K562 (cell line): ENCODE data around the gene CRTC3. TPM values are rescaled to one million over a fixed set of nuclear protein-coding genes. Genes with fewer than 3 reads are reported as not detected.

Experiments used
- ATAC-seq: fragments of 200-7000 bp; cut with Tn5 transposase; 3 replicates; pipeline ENCODE4 v1.9.1; 2020; ENCODE audit warnings: moderate library complexity
- BruUV-seq: library from RNA; stranded (reverse); fragments of 400-500 nt; replicated peaks from 2 replicates; lab custom pipeline; 2021; lab: Mats Ljungman, UMichigan
- CTCF ChIA-PET: fragments of 300-600 bp; formaldehyde crosslinking; extraction: SDS; loops from one replicate; lab custom pipeline; 2021; ENCODE audit warnings: low intra/inter-chr PET ratio; lab: Yijun Ruan, JAX
- POLR2A ChIA-PET: fragments of 300-600, 350-650 bp; sonication (Branson Sonifier 250); formaldehyde crosslinking; extraction: SDS; loops from one replicate; lab custom pipeline; 2021; ENCODE audit warnings: antibody characterized with exemption, inconsistent platforms; lab: Yijun Ruan, JAX
- DNase-seq, 4 experiments: peaks; one replicate each; pipeline versions ENCODE4 v3.0.0 to v3.0.0-alpha.2; 2011 to 2018; ENCODE audit warnings: low spot score in 3 of 4, mixed read lengths in 3 of 4; ENCODE audit errors: extremely low read depth in 1 of 4
- FAIRE-seq: peaks from 2 replicates; lab custom pipeline; 2011; peaks lifted over from hg19 to GRCh38; lab: Jason Lieb, UNC
- H2AFZ ChIP-seq: 2 replicates; pipeline ENCODE4 v1.6.0; 2011; ENCODE audit warnings: low read depth, low read length, control low read depth, inconsistent platforms
- H3K27ac ChIP-seq: fragments of 200-600 bp; 3 replicates; pipeline ENCODE4 v1.8.0; 2011; ENCODE audit warnings: low read depth, mild to moderate bottlenecking, control low read depth, inconsistent platforms, low read length, moderate library complexity, mixed read lengths; ENCODE audit errors: extremely low read depth
- H3K27me3 ChIP-seq, 2 experiments: fragments of 300-600 bp in 1 of 2; 2 replicates in 1 of 2; 3 replicates in 1 of 2; pipeline versions ENCODE4 v1.6.0 to v1.8.0; 2011; ENCODE audit warnings: inconsistent platforms in 2 of 2, low read length in 2 of 2, mild to moderate bottlenecking in 1 of 2, mixed read lengths in 1 of 2, moderate library complexity in 1 of 2; ENCODE audit not compliant: control insufficient read depth in 2 of 2, insufficient read depth in 2 of 2
- H3K36me3 ChIP-seq: fragments of 300-600 bp; 3 replicates; pipeline ENCODE4 v1.8.0; 2011; ENCODE audit warnings: mild to moderate bottlenecking, low read length, inconsistent platforms; ENCODE audit not compliant: control insufficient read depth, insufficient read depth
- H3K4me1 ChIP-seq, 2 experiments: fragments of 200-600 bp in 1 of 2; replicated peaks in 1 of 2; 2 replicates in 1 of 2; 3 replicates in 1 of 2; pipeline versions ENCODE4 v1.5.1 to v1.8.0; 2011; ENCODE audit warnings: inconsistent platforms in 2 of 2, low read length in 2 of 2, mild to moderate bottlenecking in 1 of 2, mixed read lengths in 1 of 2, moderate library complexity in 1 of 2; ENCODE audit not compliant: control insufficient read depth in 2 of 2, insufficient read depth in 2 of 2
- H3K4me2 ChIP-seq: 2 replicates; pipeline ENCODE4 v1.6.1; 2011; ENCODE audit warnings: low read length, control low read depth, inconsistent platforms, mixed read lengths; ENCODE audit not compliant: insufficient read depth
- H3K4me3 ChIP-seq: fragments of 200-600 bp; sonication (generic), shearing (Covaris generic); 2 replicates; pipeline ENCODE4 v1.5.1; 2016; ENCODE audit warnings: control low read depth, inconsistent platforms
- H3K79me2 ChIP-seq: fragments of 200-600 bp; 3 replicates; pipeline ENCODE4 v1.8.0; 2011; ENCODE audit warnings: low read length, inconsistent platforms; ENCODE audit not compliant: control insufficient read depth, insufficient read depth
- H3K9ac ChIP-seq, 2 experiments: 2 replicates each; pipeline versions ENCODE4 v1.6.0 to v1.6.1; 2011; ENCODE audit warnings: low read depth in 2 of 2, low read length in 2 of 2, control low read depth in 1 of 2, inconsistent platforms in 1 of 2, mild to moderate bottlenecking in 1 of 2, mixed read lengths in 1 of 2; ENCODE audit not compliant: insufficient read depth in 1 of 2
- H3K9me1 ChIP-seq: one replicate; pipeline ENCODE4 v1.6.0; 2011; ENCODE audit warnings: inconsistent platforms, mild to moderate bottlenecking, low read length, moderate library complexity; ENCODE audit not compliant: control insufficient read depth, insufficient read depth
- H3K9me3 ChIP-seq: replicated peaks from 2 replicates; pipeline ENCODE4 v1.5.1; 2011; ENCODE audit warnings: low read depth, low read length, inconsistent platforms; ENCODE audit not compliant: control insufficient read depth, insufficient read depth
- H4K20me1 ChIP-seq: replicated peaks from 2 replicates; pipeline ENCODE4 v1.6.1; 2011; ENCODE audit warnings: low read length, inconsistent platforms, mixed read lengths; ENCODE audit not compliant: control insufficient read depth, insufficient read depth
- E2F3 ChIP-seq: fragments of 250-450 bp; sonication (Bioruptor Pico); IDR thresholded peaks from 2 replicates; pipeline ENCODE4 v1.4.0; 2020; ENCODE audit warnings: mild to moderate bottlenecking
- FOSL1 ChIP-seq: fragments of 200-800 bp; sonication (Bioruptor generic); conservative IDR thresholded peaks from 2 replicates; pipeline ENCODE4 v1.6.1; 2016; ENCODE audit warnings: missing genetic modification characterization, missing compliant biosample characterization
- HNRNPL ChIP-seq: fragments of 200-400 bp; formaldehyde crosslinking; IDR thresholded peaks from 2 replicates; pipeline ENCODE4 v1.6.1; 2017; ENCODE audit warnings: low read depth, mild to moderate bottlenecking, low read length
- KLF13 ChIP-seq: fragments of 450-650 bp; IDR thresholded peaks from 2 replicates; pipeline ENCODE4 v1.6.1; 2016; ENCODE audit warnings: missing genetic modification characterization, low read depth, mild to moderate bottlenecking, missing compliant biosample characterization, moderate library complexity, borderline replicate concordance
- SIRT6 ChIP-seq: IDR thresholded peaks from one replicate; pipeline ENCODE4 v1.6.1; 2012; ENCODE audit warnings: low read depth, mild to moderate bottlenecking, control low read depth, inconsistent platforms, low read length, moderate library complexity
- ZBED1 ChIP-seq: IDR thresholded peaks from 2 replicates; pipeline ENCODE4 v1.6.1; 2014
- ZNF224 ChIP-seq: sonication (generic); formaldehyde crosslinking; IDR thresholded peaks from 2 replicates; pipeline ENCODE4 v1.8.0; 2022; ENCODE audit warnings: mild to moderate bottlenecking, missing genetic modification reagents
- ZNF324 ChIP-seq: fragments of 250-450 bp; sonication (Bioruptor Pico); IDR thresholded peaks from 2 replicates; pipeline ENCODE4 v1.4.0; 2020; ENCODE audit warnings: mild to moderate bottlenecking
- ZNF445 ChIP-seq: fragments of 250-450 bp; sonication (Bioruptor Pico); IDR thresholded peaks from 2 replicates; pipeline ENCODE4 v1.4.0; 2020; ENCODE audit warnings: low read depth, mild to moderate bottlenecking, moderate library complexity
- ZNF830 ChIP-seq: fragments of 250-450 bp; sonication (Bioruptor Pico); IDR thresholded peaks from 2 replicates; pipeline ENCODE4 v1.5.0; 2021; ENCODE audit warnings: mild to moderate bottlenecking
- WGBS: fragments of 100-300 bp; shearing (Covaris generic); methylation state at CpG from one replicate; pipeline ENCODE4 v1.1.6; 2016; ENCODE audit warnings: low coverage, mixed read lengths; ENCODE audit not compliant: insufficient coverage; ENCODE audit errors: missing lambda C conversion rate; 5-methylcytosine and 5-hydroxymethylcytosine counted together
- in situ Hi-C: fragments of 300-500 bp; cut with MboI; formaldehyde crosslinking; loops from 4 replicates; pipeline ENCODE4 v1.15.0; 2018; ENCODE audit warnings: inconsistent platforms, mixed read lengths
- intact Hi-C: fragments of 100-400 bp; cut with micrococcal nuclease; formaldehyde crosslinking; loops from 2 replicates; pipeline ENCODE4 v1.14.2; 2022
- polyA plus RNA-seq, 8 experiments: library from polyadenylated mRNA; depleted of rRNA in 4 of 8; stranded (reverse) in 5 of 8; unstranded in 3 of 8; fragments of >200 nt; fragmentation: Nextera tagmentation in 2 of 8; fragmentation: Illumina TruSeq in 1 of 8; extraction: Ambion mirVana in 2 of 8; extraction: Trizol in 1 of 8; gene quantifications; 2 replicates each; pipeline versions ENCODE4 v1.2.1 to v1.2.3, GENCODE V29; 2011 to 2014; ENCODE audit warnings: inconsistent platforms in 1 of 8, missing spikeins in 1 of 8
- total RNA-seq, 7 experiments: library from RNA; depleted of rRNA in 6 of 7; stranded (reverse); fragments of >200 nt in 6 of 7; fragmentation: Illumina TruSeq in 2 of 7; extraction: Trizol in 2 of 7; gene quantifications; 2 replicates each; pipeline versions ENCODE4 v1.2.1 to v1.2.3, GENCODE V29; 2011 to 2021; ENCODE audit warnings: low replicate concordance in 1 of 7
- TF ChIP-seq, protein P1 (sequence below): fragments of 450-650 bp; conservative IDR thresholded peaks from 2 replicates; pipeline ENCODE4 v1.6.1; 2016; ENCODE audit warnings: missing genetic modification characterization, low read depth, mild to moderate bottlenecking, missing compliant biosample characterization, moderate library complexity
- TF ChIP-seq, protein P2 (sequence below), 2 experiments: IDR thresholded peaks; 2 replicates each; pipeline ENCODE4 v1.6.1; 2011; ENCODE audit warnings: borderline replicate concordance in 1 of 2, control low read depth in 1 of 2, low read depth in 1 of 2, low read length in 1 of 2, mild to moderate bottlenecking in 1 of 2, mixed read lengths in 1 of 2, moderate library complexity in 1 of 2; ENCODE audit not compliant: insufficient read depth in 1 of 2, insufficient read length in 1 of 2, poor library complexity in 1 of 2, severe bottlenecking in 1 of 2; ENCODE audit errors: extremely low read depth in 1 of 2

The CRTC3 gene
- total and polyA plus RNA-seq, 9 of the 15 experiments (the other 6 are each of a cell fraction or from before 2014, with no cell fraction given) = 1.2 to 19.0 (median 11.6) TPM

DNA sequence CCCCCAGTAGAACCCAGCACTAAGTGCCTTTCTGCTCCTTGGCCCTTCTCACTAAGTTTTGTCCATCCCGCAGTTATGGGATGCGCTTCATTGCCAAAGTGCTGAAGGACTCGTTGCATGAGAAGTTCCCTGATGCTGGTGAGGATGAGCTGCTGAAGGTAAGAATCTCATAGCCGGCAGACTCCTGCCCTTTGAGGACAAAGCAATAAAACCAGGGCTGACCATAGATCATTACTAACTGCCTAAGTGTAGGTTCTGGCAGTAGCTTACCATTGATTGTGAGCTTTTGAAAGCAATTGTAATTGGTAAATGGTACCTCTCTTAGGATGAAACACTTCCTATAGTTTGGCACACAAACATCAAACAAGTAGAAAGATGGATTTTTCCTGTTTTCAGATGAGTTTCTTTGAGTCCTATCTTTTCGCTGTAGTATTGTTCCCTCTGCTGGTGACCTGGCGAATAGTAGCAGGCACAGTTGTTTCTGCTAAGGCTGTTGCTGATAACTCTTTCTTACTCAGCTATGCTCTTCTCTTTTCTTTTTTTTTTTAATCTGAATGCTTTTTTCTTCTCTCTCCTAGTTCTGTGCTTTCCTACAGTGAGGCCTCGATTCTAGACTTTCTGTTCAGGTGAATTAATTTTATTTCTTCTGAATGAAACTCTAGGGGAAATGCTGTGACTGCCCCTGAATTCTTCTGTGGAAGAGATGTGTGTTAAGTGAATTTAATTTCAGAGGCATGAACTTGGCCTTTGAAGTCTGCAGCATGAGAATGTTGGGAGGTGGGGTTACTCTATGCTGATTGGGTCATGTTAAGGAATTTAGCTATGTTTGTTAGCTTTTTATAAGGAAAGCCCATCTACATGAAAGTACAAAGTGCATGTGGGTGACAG, 47.4 kb upstream of the CRTC3 start (continued):
- no peak for TF ChIP-seq ZNF224 (CRISPR knock-in tag)

DNA sequence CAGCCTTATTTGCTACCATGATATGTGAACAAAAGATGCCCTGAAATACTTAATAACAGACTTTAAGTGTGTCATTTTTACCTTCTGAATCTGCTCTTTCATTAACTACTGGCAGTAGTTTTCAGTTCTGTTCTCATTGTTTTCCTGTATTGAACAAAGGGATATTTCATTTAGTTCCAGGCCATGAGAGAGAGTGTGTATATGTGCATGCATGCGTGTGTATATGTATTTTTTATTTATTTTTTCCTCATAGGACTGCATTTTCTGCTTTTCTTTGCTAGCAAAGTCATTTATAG, 46.8 kb upstream of the CRTC3 start:
- Histone ChIP-seq H4K20me1 (no peaks in the 10 kb centered on the region; the same call in 1 of the 2 replicates), H3K27ac (no peak overlapping the region), H3K4me1 (no peaks in the 10 kb centered on the region), H2AFZ (no peak overlapping the region), H3K4me2 (no peak overlapping the region), H3K9me3 (no peaks in the 10 kb centered on the region), H3K4me3 (no peak overlapping the region), H3K79me2 (no peaks in the 10 kb centered on the region), H3K27me3 (no peaks in the 10 kb centered on the region), H3K36me3 (peaks cover 59% of the 10 kb centered on the region), H3K9me1 (no peaks in the 10 kb centered on the region), H3K9ac (no peak overlapping the region)
- FAIRE-seq = no peak
- BruUV-seq = no TSS peak
- WGBS = 18% methylated on average over 1 of the region's 1 CpG
- DNase-seq = no peak
- in situ Hi-C loops = no loop called here
- intact Hi-C loops = loop anchor here (5.0 to 10.0 kb wide), 2 partner anchors 212 to 404 kb away; no protein-coding TSS in a partner anchor
- ChIA-PET POLR2A (interaction anchor here (0.7 kb wide), 1 partner anchor 154 kb away, joined by 3 read pairs; no protein-coding TSS in a partner anchor), CTCF (interaction anchor here (0.7 to 5.4 kb wide), 5 partner anchors 121 to 189 kb away, joined by 3 to 64 read pairs (median 12); no protein-coding TSS in a partner anchor)
- ATAC-seq = no peak
- no peak for TF ChIP-seq SIRT6
- no peak for TF ChIP-seq ZNF445 (CRISPR knock-in tag)
- TF ChIP-seq, protein P1, sequence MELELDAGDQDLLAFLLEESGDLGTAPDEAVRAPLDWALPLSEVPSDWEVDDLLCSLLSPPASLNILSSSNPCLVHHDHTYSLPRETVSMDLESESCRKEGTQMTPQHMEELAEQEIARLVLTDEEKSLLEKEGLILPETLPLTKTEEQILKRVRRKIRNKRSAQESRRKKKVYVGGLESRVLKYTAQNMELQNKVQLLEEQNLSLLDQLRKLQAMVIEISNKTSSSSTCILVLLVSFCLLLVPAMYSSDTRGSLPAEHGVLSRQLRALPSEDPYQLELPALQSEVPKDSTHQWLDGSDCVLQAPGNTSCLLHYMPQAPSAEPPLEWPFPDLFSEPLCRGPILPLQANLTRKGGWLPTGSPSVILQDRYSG (tag) = no peak
- TF ChIP-seq ZNF324 = no peak
- no peak for TF ChIP-seq ZBED1
- no peak for TF ChIP-seq KLF13 (tag)
- TF ChIP-seq, protein P2, sequence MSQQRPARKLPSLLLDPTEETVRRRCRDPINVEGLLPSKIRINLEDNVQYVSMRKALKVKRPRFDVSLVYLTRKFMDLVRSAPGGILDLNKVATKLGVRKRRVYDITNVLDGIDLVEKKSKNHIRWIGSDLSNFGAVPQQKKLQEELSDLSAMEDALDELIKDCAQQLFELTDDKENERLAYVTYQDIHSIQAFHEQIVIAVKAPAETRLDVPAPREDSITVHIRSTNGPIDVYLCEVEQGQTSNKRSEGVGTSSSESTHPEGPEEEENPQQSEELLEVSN (IDR thresholded peaks at IDR 0.05; ENCODE audit: borderline replicate concordance in 1 of 2, extremely low read depth in 1 of 2, insufficient read depth in 1 of 2, insufficient read length in 1 of 2, low read depth in 1 of 2, low read length in 1 of 2, poor library complexity in 1 of 2, severe bottlenecking in 1 of 2) = no peak
- no peak for TF ChIP-seq ZNF830 (CRISPR knock-in tag)
- no peak for TF ChIP-seq FOSL1 (tag)
- TF ChIP-seq E2F3 (CRISPR knock-in tag) = no peak
- no peak for TF ChIP-seq HNRNPL
